Measurements from ENCODE around the gene LTO1. TPM values are rescaled to one million over a fixed set of nuclear protein-coding genes. Genes with fewer than 3 reads are reported as not detected.

Gene LTO1
- total RNA-seq, 1 experiment from 2014 or later: 25.3 TPM

GRCh38 chr11:69664103-69664775 lies 10.9 kb downstream of the LTO1 start:
- Histone ChIP-seq H3K14ac (ENCODE audit: insufficient read depth, low read length) (no peak overlapping the region), H2BK12ac (ENCODE audit: insufficient read length, low read depth, low read length) (no peak overlapping the region), H4K20me1 (ENCODE audit: control insufficient read depth, insufficient read depth, insufficient read length) (no peaks in the 10 kb centered on the region), H2BK15ac (ENCODE audit: low read depth, low read length) (no peak overlapping the region), H2AK5ac (ENCODE audit: insufficient read length, low read length) (no peak overlapping the region), H3K23ac (ENCODE audit: insufficient read length, low read depth, low read length) (no peak overlapping the region), H3K27ac (ENCODE audit: insufficient read length, low read depth, low read length) (no peak overlapping the region), H3K4me2 (ENCODE audit: insufficient read depth, insufficient read length, low read length) (no peak overlapping the region), H3K56ac (ENCODE audit: insufficient read length, low read depth, low read length) (no peak overlapping the region), H3K4me1 (ENCODE audit: insufficient read depth, low read length) (no peaks in the 10 kb centered on the region), H2BK5ac (ENCODE audit: insufficient read length, low read length) (no peak overlapping the region), H2BK120ac (ENCODE audit: low read depth, low read length, poor library complexity, severe bottlenecking) (no peak overlapping the region), H3K9me3 (ENCODE audit: control insufficient read depth, low read depth, low read length) (no peaks in the 10 kb centered on the region), H4K91ac (ENCODE audit: insufficient read length, low read depth, low read length) (no peak overlapping the region), H3K27me3 (ENCODE audit: insufficient read depth, low read length) (no peaks in the 10 kb centered on the region), H4K8ac (replicated peaks; ENCODE audit: insufficient read length, low read depth, low read length) (no peak overlapping the region), H3T11ph (ENCODE audit: low read length) (no peak overlapping the region), H3K79me2 (ENCODE audit: insufficient read depth, low read length) (no peaks in the 10 kb centered on the region), H4K5ac (ENCODE audit: insufficient read length, low read depth, low read length) (no peak overlapping the region), H2BK20ac (ENCODE audit: low read depth, low read length, poor library complexity, severe bottlenecking) (no peak overlapping the region), H3K9ac (ENCODE audit: extremely low read depth, insufficient read length, low read length) (no peak overlapping the region), H3K4ac (ENCODE audit: low read depth, low read length) (no peak overlapping the region), H3K79me1 (ENCODE audit: insufficient read depth, low read depth, low read length, poor library complexity, severe bottlenecking) (no peaks in the 10 kb centered on the region), H3K18ac (ENCODE audit: insufficient read length, low read depth, low read length) (no peak overlapping the region), H2AFZ (ENCODE audit: low read length) (no peak overlapping the region), H3K23me2 (ENCODE audit: insufficient read length, low read depth, low read length, poor library complexity, severe bottlenecking) (no peaks in the 10 kb centered on the region)
- no peak for DNase-seq
- no peak for TF ChIP-seq CTCF (conservative IDR thresholded peaks at IDR 0.05)
- Mint-ChIP-seq H3K4me3 (no peak overlapping the region), H3K4me1 (peaks cover 14 to 19% of the 10 kb centered on the region in 2 experiments; a peak in 3 of 4 replicates), H3K9me3 (no peaks in the 10 kb centered on the region), H3K27ac (peak overlapping the region in 2 of 3 experiments; percentile 34 to 79; a peak in 3 of 7 replicates), H3K36me3 (ENCODE audit: insufficient read depth in 1 of 3, low read depth in 3 of 3) (peaks cover 16 to 35% (median 31%) of the 10 kb centered on the region in 3 experiments; a peak in 6 of 7 replicates), H3K27me3 (ENCODE audit: low read depth) (no peaks in the 10 kb centered on the region)
- WGBS (ENCODE audit: extremely low coverage, insufficient read length, low lambda C conversion rate): no CpG with 5 or more reads among the region's 17 CpGs
